Activated T-cell treated with anti-CD3 and anti-CD28 coated beads for 1 hour (primary cell): ENCODE results near the gene TRAF3.
"Not testable (repeated sequence)": the region's sequence is repeated elsewhere in the genome, so short reads cannot be mapped to it uniquely, and the experiment has no call there.

ENCODE experiments used
- DNase-seq: peaks from one replicate; pipeline ENCODE4 v3.0.0-alpha.2; 2020; ENCODE audit warnings: low read depth

Gene TRAF3

DNA sequence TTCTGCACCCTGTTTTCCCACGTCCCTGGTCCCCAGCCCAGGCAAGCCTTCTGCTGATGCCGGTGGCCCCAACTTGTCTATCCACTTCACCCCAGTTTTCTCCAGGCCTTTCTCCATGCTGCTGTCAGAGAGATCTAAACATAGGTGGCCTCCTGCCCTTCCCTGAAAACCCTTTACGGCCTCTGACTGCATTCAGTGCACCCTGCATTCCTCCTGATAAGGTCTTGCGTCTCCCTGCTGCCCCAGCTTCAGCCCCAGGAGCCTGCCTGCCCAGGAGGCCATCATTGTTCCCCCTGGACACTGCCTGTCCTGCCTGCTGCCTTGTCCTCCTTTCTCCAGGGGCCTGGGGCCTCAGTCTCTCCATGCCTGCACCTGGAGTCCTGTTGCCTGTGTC lies 29.8 kb downstream of the TRAF3 start:
- DNase-seq = no peak

DNA sequence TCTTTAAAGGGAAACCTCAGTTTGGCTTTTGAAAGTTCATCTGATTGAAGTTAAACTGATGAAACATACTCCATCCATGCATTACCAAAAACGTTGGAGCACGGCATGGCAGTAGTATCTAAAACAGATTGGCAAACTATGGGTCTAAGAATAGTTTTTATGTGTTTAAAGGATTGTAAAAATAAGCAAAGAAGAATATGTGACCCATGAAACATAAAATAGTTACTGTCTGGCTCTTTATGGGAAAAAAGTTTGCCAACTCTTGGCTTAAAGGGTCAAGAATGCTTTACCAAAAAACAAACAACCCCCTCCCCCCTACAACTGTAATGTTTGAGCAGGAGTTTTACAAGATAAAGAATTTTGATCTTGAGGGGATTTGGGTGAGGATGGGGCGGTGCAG lies 32.6 kb downstream of the TRAF3 start:
- no peak for DNase-seq

- DNase-seq = no peak
Measured at GRCh38 chr14:102810523-102810922, 33.3 kb downstream of the TRAF3 start.

- no peak for DNase-seq
Measured at GRCh38 chr14:102811254-102811963, 34.2 kb downstream of the TRAF3 start.

DNA sequence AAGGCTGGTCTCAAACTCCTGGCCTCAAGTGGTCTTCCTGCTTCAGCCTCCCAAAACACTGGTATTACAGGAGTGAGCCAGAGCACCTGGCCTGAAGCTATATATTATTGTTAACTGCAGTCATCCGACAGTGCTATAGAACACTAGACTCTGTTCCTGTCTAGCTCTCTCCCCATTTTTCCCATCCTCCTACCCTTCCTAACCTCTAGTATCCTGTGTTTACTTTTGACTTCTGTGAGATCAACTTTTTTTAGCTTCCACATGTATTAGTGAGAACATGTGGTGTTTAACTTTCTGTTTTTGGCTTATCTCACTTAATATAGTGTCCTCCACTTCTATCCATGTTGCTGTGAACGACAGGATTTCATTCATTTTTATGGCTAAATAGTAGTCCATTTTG lies 34.7 kb downstream of the TRAF3 start:
- no peak for DNase-seq

DNA sequence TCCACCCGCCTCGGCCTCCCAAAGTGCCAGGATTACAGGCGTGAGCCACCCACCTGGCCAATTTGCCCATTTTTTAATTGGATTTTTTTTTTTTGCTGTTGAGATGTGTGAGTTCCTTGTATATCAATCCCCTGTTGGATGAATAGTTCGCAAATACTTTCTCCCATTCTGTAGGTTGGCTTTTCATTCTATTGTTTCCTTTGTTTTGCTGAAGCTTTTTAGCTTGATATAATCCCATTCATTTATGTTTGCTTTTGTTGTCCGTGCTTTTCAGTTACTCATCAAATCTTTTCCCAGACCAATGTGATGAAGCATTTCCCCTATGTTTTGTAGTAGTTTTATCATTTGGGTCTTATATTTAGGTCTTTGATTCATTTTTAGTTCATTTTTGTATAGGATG lies 36.4 kb downstream of the TRAF3 start:
- DNase-seq = no peak

GRCh38 chr14:102817318-102817717 lies 40.1 kb downstream of the TRAF3 start:
- no peak for DNase-seq

- DNase-seq = no peak
Measured at GRCh38 chr14:102817942-102818940, 41.0 kb downstream of the TRAF3 start.

GRCh38 chr14:102819176-102819628 lies 42.0 kb downstream of the TRAF3 start:
- peak; percentile 17 for DNase-seq

DNA sequence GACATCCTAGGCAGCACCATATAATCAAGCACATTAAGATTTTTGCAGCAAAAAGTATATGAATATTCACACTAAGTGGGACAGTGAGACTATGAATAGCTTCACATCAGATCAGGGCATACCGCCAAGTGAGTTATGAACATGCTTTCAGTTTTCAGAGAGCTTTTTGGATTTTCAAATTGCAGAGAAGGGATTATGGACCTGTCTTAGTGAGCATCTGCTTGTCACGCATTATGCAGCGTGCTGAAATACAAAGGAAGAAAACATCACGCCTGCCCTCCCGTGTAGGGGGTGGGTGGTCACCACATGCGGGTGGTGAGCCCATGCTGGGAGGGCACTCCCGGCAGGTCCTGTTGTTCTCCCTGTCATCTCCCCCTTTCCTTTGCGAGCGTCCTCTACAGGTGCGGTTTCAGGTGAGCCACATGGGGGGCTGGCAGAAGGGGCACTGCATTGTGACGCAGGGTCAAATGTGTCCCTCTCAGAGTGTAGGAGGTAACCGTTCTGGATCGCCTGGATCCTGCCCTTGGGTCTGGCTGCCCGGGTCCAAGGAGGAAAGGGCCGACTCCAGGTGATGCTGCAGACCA lies 42.6 kb downstream of the TRAF3 start:
- no peak for DNase-seq

DNA sequence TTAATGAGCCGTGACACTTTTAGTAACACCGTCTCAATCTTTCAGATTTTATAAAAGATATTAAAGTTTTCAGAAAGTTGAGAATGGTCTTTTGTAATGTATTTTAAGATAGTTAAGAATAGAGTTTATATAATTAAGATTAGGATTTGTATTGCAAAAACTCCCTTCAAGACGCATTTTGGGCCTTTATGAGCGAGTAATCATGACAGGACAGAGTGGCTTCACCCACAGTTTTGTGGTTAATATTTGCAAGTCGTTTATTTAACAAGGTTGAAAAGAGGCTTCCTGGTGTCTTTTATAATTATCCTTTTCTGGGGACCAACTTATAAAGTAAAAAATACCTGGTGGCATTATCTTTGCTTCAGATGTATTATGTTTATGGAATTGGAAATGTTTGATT lies 44.0 kb downstream of the TRAF3 start:
- no peak for DNase-seq

DNA sequence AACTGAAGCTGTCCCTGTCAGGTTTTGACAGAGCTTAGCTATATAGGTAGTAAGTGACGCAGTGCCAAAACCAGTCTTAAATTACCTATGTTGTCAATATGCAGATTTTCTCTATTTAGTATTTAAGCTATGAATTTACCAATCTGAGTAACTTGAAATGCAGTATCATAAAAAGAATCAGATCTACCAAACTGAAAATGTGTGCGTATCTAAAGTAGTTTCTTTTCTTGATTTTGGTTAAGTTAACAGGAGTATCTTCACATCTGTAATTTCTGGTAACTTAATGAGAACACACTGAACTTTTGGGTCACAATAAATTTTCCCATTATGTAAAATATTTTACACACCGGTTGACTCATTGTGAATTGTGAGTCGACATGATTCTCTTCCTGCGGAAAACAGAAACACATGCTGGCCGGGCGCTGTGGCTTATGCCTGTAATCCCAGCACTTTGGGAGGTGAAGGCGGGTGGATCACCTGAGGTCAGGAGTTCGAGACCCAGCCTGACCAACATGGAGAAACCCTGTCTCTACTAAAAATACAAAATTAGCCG lies 45.1 kb downstream of the TRAF3 start:
- DNase-seq = no peak

DNA sequence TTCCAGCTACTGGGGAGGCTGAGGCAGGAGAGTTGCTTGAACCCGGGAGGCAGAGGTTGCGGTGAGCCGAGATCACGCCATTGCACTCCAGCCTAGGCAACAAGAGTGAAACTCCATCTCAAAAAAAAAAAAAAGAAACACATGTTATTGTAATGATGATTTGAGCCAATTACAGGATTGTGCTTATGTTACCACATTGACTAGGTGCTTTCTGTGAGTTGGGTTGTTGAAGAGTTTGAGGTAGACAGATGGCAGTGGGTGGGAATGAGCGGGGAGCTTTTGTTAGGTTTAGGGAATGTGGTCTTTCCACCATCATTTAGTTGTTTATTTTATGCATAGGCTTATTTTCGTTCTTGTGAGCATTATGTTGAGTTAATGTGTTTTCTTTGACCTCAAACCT lies 45.6 kb downstream of the TRAF3 start:
- DNase-seq = not testable (repeated sequence)

DNA sequence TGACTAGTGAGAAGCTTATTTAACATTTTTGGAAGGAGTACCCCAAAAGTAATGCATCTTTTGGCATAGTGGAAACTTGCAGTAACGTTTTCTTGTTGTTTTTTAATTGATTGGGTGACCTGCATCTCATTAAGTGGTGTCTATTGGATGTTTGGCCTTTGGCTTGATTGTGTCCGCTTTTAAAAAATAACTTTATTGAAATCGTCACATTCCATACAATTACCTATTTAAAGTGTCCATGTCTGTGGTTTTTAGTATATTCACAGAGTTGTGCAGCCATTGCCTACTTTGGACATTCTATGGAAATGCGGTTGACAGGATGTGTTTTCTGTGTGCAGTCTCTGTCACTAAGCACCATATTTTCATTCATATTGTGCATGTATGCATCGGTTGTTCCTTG lies 46.3 kb downstream of the TRAF3 start:
- no peak for DNase-seq

DNA sequence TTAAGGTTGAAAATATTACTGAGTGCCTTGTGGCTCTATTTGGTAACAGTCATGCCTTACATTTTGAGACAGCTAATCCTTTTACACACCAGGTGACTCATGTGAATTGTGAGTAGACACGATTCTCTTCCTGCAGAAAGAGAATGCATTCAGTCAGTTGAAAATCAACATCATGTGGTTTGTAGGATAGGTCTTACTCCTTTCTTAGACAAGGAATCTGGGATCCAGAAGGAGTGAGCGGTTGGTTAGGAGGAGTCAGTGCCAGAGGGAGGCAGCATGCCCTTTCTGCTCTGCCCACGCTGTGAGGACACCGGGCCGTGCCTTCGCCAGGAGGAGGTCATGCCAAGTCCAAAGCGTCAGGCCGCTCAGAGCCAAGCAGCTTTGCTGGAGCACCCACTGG lies 47.6 kb downstream of the TRAF3 start:
- no peak for DNase-seq

DNA sequence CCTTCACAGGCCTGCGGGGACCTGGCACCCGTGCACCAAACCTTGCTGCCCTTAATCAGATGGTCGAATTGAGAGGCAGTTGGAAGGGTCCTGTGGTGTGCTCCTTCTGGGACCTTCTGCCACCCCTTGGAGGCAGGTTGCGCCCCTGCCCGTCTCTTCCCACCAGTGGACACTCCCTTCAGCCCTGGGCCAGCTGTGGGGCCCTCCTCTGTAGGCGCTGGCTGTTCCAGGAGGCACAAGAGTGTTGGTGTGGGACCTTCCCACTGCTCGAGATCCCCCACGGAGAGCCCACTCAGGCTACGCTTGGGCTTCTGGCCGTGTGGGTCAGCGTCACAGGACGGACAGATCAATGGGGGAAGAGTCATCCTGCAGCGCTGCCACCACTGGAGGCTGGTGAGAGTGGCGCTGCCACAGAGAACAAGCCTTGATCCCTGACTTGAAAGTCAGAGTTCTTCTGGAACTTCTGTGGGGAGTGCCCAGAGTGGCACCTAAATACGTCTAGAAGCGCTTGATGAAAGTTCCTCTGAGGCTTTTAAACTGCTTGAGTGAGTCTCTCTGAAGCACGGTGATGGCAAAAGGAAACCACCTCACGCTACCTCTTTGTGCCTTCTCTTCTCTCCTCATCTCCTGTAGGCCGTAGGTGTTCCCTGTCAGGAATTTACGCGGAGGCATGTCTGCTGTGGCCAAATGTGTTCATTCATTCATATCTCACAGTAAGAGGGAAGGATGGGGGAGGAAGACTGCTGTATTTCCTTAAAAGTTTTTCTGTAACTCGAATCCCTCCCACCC lies 48.3 kb downstream of the TRAF3 start:
- no peak for DNase-seq

DNA sequence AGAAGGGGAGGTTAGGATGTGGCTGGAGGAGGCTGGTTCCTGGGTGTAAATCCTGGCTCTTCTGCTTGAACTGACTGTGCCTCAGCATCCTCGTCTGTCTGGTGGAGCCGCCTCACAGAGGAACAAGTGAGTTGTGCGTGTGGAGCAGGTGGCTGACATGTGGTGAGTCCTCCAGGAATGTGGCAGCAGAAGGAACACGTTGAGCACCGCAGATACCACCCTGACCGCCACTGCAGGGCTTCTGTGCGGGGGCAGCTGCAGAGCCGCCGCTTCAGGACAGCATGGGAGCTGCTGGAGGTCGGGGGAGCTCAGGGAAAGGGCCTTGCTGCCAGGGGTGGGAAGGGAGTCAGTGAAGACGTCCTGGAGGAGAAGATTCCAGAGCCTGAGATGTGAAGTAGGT lies 48.9 kb downstream of the TRAF3 start:
- no peak for DNase-seq

DNA sequence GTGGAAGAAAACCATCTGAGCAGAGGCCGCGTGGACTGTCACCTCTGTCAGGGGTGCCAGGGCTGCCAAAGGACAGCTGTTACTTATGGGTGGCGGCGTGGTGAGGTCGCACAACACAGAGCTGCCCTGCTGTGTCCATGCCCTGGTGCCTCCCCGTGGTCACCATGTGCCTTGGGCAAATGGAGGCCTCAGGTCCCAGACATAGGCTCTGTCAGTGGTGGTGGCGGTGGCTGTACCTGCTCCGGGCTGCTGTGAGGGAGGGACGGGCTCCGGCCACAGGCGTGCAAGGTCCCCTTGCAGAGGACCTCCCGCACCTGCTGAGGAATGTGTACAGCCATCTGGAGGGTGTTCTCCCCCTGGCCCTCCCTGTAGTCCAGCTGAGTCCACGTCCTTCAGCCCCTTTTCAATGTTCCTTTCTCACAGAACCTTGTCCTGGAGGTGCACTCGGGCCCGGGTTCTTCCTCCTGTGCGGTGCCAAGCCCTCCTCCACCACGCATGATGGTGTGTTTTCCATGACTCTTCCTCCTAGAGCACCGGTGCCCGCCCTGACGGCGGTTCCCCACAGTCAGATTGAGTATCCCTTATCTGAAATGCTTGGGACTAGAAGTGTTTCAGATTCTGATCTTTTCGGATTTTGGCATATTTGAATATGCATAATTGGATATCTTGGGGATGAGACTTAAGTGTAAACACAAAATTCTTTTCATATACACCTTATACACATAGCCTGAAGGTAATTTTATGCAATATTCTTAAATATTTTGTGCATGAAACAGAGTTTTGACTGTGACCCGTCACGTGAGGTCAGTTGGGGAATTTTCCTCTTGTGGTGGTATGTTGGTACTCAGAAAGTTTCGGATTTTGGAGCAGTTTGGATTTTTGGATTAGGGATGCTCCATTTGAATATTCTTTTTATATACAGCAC lies 49.8 kb downstream of the TRAF3 start:
- no peak for DNase-seq

GRCh38 chr14:102827716-102828115 lies 50.5 kb downstream of the TRAF3 start:
- DNase-seq = no peak

GRCh38 chr14:102828151-102828550 lies 50.9 kb downstream of the TRAF3 start:
- DNase-seq = no peak
